Measurements from ENCODE around the gene SLAMF8.

- TF ChIP-seq CTCF (IDR thresholded peaks at IDR 0.05) (no peak), GTF2I (CRISPR knock-in tag; conservative IDR thresholded peaks at IDR 0.05) (no peak), RORB (CRISPR knock-in tag; IDR thresholded peaks at IDR 0.05) (no peak), NR3C1 (CRISPR knock-in tag; conservative IDR thresholded peaks at IDR 0.05; ENCODE audit: low read depth) (no peak), ZNF232 (CRISPR knock-in tag; IDR thresholded peaks at IDR 0.05) (no peak), TP53 (CRISPR knock-in tag; IDR thresholded peaks at IDR 0.05) (no peak), MXD4 (CRISPR knock-in tag; IDR thresholded peaks at IDR 0.05; ENCODE audit: borderline replicate concordance) (no peak), USF2 (CRISPR knock-in tag; IDR thresholded peaks at IDR 0.05) (no peak)
- TF ChIP-seq, protein P1, sequence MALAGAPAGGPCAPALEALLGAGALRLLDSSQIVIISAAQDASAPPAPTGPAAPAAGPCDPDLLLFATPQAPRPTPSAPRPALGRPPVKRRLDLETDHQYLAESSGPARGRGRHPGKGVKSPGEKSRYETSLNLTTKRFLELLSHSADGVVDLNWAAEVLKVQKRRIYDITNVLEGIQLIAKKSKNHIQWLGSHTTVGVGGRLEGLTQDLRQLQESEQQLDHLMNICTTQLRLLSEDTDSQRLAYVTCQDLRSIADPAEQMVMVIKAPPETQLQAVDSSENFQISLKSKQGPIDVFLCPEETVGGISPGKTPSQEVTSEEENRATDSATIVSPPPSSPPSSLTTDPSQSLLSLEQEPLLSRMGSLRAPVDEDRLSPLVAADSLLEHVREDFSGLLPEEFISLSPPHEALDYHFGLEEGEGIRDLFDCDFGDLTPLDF (CRISPR knock-in tag; IDR thresholded peaks at IDR 0.05), result no peak
- TF ChIP-seq, protein P2, sequence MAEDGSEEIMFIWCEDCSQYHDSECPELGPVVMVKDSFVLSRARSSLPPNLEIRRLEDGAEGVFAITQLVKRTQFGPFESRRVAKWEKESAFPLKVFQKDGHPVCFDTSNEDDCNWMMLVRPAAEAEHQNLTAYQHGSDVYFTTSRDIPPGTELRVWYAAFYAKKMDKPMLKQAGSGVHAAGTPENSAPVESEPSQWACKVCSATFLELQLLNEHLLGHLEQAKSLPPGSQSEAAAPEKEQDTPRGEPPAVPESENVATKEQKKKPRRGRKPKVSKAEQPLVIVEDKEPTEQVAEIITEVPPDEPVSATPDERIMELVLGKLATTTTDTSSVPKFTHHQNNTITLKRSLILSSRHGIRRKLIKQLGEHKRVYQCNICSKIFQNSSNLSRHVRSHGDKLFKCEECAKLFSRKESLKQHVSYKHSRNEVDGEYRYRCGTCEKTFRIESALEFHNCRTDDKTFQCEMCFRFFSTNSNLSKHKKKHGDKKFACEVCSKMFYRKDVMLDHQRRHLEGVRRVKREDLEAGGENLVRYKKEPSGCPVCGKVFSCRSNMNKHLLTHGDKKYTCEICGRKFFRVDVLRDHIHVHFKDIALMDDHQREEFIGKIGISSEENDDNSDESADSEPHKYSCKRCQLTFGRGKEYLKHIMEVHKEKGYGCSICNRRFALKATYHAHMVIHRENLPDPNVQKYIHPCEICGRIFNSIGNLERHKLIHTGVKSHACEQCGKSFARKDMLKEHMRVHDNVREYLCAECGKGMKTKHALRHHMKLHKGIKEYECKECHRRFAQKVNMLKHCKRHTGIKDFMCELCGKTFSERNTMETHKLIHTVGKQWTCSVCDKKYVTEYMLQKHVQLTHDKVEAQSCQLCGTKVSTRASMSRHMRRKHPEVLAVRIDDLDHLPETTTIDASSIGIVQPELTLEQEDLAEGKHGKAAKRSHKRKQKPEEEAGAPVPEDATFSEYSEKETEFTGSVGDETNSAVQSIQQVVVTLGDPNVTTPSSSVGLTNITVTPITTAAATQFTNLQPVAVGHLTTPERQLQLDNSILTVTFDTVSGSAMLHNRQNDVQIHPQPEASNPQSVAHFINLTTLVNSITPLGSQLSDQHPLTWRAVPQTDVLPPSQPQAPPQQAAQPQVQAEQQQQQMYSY (CRISPR knock-in tag; IDR thresholded peaks at IDR 0.05), result no peak
- TF ChIP-seq, protein P3, sequence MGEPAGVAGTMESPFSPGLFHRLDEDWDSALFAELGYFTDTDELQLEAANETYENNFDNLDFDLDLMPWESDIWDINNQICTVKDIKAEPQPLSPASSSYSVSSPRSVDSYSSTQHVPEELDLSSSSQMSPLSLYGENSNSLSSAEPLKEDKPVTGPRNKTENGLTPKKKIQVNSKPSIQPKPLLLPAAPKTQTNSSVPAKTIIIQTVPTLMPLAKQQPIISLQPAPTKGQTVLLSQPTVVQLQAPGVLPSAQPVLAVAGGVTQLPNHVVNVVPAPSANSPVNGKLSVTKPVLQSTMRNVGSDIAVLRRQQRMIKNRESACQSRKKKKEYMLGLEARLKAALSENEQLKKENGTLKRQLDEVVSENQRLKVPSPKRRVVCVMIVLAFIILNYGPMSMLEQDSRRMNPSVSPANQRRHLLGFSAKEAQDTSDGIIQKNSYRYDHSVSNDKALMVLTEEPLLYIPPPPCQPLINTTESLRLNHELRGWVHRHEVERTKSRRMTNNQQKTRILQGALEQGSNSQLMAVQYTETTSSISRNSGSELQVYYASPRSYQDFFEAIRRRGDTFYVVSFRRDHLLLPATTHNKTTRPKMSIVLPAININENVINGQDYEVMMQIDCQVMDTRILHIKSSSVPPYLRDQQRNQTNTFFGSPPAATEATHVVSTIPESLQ (CRISPR knock-in tag; IDR thresholded peaks at IDR 0.05), result no peak
- TF ChIP-seq, protein P4, sequence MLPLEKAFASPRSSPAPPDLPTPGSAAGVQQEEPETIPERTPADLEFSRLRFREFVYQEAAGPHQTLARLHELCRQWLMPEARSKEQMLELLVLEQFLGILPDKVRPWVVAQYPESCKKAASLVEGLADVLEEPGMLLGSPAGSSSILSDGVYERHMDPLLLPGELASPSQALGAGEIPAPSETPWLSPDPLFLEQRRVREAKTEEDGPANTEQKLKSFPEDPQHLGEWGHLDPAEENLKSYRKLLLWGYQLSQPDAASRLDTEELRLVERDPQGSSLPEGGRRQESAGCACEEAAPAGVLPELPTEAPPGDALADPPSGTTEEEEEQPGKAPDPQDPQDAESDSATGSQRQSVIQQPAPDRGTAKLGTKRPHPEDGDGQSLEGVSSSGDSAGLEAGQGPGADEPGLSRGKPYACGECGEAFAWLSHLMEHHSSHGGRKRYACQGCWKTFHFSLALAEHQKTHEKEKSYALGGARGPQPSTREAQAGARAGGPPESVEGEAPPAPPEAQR (CRISPR knock-in tag; IDR thresholded peaks at IDR 0.05), result no peak
- TF ChIP-seq, protein P5, sequence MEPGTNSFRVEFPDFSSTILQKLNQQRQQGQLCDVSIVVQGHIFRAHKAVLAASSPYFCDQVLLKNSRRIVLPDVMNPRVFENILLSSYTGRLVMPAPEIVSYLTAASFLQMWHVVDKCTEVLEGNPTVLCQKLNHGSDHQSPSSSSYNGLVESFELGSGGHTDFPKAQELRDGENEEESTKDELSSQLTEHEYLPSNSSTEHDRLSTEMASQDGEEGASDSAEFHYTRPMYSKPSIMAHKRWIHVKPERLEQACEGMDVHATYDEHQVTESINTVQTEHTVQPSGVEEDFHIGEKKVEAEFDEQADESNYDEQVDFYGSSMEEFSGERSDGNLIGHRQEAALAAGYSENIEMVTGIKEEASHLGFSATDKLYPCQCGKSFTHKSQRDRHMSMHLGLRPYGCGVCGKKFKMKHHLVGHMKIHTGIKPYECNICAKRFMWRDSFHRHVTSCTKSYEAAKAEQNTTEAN (CRISPR knock-in tag; IDR thresholded peaks at IDR 0.05), result no peak
Observed at GRCh38 chr1:159870704-159871103, 44.0 kb downstream of the SLAMF8 start.
